ENCODE results near the gene SLC39A1. TPM values are rescaled to one million over a fixed set of nuclear protein-coding genes. Genes with fewer than 3 reads are reported as not detected.

SLC39A1 gene
- polyA plus RNA-seq, 1 experiment: 84.0 TPM

GRCh38 chr1:153938996-153939395 is 24.3 kb downstream of the SLC39A1 start:
- Histone ChIP-seq H3K27me3 (ENCODE audit: control insufficient read depth, insufficient read depth, low read length) (no peaks in the 10 kb centered on the region), H3K27ac (ENCODE audit: low read depth, low read length) (no peak overlapping the region), H3K9me3 (ENCODE audit: control insufficient read depth, insufficient read depth, low read length) (no peaks in the 10 kb centered on the region), H3K4me3 (ENCODE audit: low read depth, low read length) (no peak overlapping the region)
- ChIA-PET CTCF (no interaction called here), POLR2A (interaction anchor here (0.6 kb wide), 1 partner anchor 157 kb away, joined by 3 read pairs; no protein-coding TSS in a partner anchor)
- TF ChIP-seq, protein P1, sequence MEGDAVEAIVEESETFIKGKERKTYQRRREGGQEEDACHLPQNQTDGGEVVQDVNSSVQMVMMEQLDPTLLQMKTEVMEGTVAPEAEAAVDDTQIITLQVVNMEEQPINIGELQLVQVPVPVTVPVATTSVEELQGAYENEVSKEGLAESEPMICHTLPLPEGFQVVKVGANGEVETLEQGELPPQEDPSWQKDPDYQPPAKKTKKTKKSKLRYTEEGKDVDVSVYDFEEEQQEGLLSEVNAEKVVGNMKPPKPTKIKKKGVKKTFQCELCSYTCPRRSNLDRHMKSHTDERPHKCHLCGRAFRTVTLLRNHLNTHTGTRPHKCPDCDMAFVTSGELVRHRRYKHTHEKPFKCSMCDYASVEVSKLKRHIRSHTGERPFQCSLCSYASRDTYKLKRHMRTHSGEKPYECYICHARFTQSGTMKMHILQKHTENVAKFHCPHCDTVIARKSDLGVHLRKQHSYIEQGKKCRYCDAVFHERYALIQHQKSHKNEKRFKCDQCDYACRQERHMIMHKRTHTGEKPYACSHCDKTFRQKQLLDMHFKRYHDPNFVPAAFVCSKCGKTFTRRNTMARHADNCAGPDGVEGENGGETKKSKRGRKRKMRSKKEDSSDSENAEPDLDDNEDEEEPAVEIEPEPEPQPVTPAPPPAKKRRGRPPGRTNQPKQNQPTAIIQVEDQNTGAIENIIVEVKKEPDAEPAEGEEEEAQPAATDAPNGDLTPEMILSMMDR (IDR thresholded peaks at IDR 0.05; ENCODE audit: low read depth, low read length): no peak
- DNase-seq (ENCODE audit: low read depth, low spot score): no peak

DNA sequence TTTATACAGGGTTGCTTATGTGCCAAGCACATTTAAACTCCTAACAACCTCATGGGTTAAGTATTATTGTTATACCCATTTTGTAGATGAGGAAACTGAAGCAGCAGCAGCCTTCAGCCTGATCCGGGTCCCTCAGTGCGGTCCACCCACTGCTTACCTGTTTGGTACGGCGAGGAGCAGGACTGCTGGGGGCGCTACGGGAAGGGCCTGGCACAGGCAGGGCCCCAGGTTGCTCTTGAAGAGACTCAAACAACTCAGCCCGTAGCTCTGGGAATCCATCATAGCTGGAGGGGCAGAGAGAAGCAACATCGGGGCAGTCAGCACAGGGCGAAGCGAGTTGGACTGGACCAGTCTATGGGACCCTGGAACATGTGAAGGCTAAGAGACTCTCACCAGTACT is 26.0 kb downstream of the SLC39A1 start:
- no peaks in the 10 kb centered on the region for H3K9me3 ChIP-seq (ENCODE audit: control insufficient read depth, insufficient read depth, low read length)
- TF ChIP-seq, protein P1 (IDR thresholded peaks at IDR 0.05; ENCODE audit: low read depth, low read length): no peak
- no peaks in the 10 kb centered on the region for H3K27me3 ChIP-seq (ENCODE audit: control insufficient read depth, insufficient read depth, low read length)
- no peak overlapping the region for H3K27ac ChIP-seq (ENCODE audit: low read depth, low read length)
- no peak for DNase-seq (ENCODE audit: low read depth, low spot score)
- ChIA-PET CTCF (interaction anchor here (0.7 kb wide), 1 partner anchor 260 kb away, joined by 3 read pairs; no protein-coding TSS in a partner anchor), POLR2A (no interaction called here)
- no peak overlapping the region for H3K4me3 ChIP-seq (ENCODE audit: low read depth, low read length)

GRCh38 chr1:153936011-153936802 is 27.1 kb downstream of the SLC39A1 start:
- CTCF ChIA-PET: no interaction called here
- TF ChIP-seq, protein P1 (IDR thresholded peaks at IDR 0.05; ENCODE audit: low read depth, low read length): no peak
- no peak overlapping the region for H3K27ac ChIP-seq (ENCODE audit: low read depth, low read length)
- no peak for DNase-seq (ENCODE audit: low read depth, low spot score)
- no peaks in the 10 kb centered on the region for H3K9me3 ChIP-seq (ENCODE audit: control insufficient read depth, insufficient read depth, low read length)
- no peak overlapping the region for H3K4me3 ChIP-seq (ENCODE audit: low read depth, low read length)
- POLR2A ChIA-PET: no interaction called here
- no peaks in the 10 kb centered on the region for H3K27me3 ChIP-seq (ENCODE audit: control insufficient read depth, insufficient read depth, low read length)

DNA sequence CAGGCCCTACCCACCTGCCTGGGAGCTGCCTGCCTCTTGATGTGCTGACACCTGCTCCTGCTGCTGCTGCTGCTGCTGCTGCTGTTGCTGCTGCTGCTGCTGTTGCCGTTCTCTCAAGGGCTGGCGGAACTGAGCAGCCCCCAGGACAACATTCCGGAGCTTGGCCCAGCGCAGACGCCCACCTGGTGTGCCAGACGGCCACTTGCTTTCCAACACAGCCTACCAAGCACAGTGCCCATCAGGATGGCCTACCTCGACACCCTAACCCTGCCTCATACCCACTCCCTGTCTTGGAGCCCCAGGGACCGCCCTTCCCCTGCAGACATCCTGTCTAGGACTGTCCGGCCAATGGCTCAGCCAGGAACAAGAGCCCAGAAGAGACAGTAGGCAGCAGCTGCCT is 28.6 kb downstream of the SLC39A1 start:
- no peaks in the 10 kb centered on the region for H3K27me3 ChIP-seq (ENCODE audit: control insufficient read depth, insufficient read depth, low read length)
- TF ChIP-seq, protein P1 (IDR thresholded peaks at IDR 0.05; ENCODE audit: low read depth, low read length): no peak
- POLR2A ChIA-PET: interaction anchor here (0.7 kb wide), 1 partner anchor 142 kb away, joined by 3 read pairs; no protein-coding TSS in a partner anchor
- no peaks in the 10 kb centered on the region for H3K9me3 ChIP-seq (ENCODE audit: control insufficient read depth, insufficient read depth, low read length)
- H3K27ac ChIP-seq (ENCODE audit: low read depth, low read length): no peak overlapping the region
- CTCF ChIA-PET: no interaction called here
- no peak for DNase-seq (ENCODE audit: low read depth, low spot score)
- no peak overlapping the region for H3K4me3 ChIP-seq (ENCODE audit: low read depth, low read length)

DNA sequence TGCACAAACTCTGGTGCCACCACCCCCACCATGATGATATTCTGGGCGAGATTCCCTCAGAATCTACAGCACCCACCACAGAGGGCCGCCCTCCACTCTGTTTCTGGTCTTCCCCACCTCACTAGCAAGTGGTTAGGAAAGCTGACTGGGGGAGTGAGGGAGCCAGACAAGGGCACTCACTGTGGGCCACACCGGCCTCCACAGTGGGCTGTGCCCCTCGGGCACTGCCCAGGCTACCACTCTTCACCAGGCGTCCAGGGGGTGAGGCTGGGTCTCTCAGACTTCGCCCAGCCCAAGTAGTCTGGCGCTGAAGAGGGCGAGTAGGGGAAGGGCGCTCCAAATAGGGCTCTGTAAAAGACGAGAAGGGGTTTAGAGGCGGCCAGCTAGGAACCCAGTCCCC is 29.4 kb downstream of the SLC39A1 start:
- Histone ChIP-seq H3K9me3 (ENCODE audit: control insufficient read depth, insufficient read depth, low read length) (no peaks in the 10 kb centered on the region), H3K27ac (ENCODE audit: low read depth, low read length) (no peak overlapping the region), H3K4me3 (ENCODE audit: low read depth, low read length) (no peak overlapping the region), H3K27me3 (ENCODE audit: control insufficient read depth, insufficient read depth, low read length) (no peaks in the 10 kb centered on the region)
- ChIA-PET POLR2A (no interaction called here), CTCF (no interaction called here)
- TF ChIP-seq, protein P1 (IDR thresholded peaks at IDR 0.05; ENCODE audit: low read depth, low read length): no peak
- no peak for DNase-seq (ENCODE audit: low read depth, low spot score)
